Muscle of back (tissue), 11 donors: Measurements from ENCODE around the gene SH2D7. TPM values are rescaled to one million over a fixed set of nuclear protein-coding genes. Genes with fewer than 3 reads are reported as not detected.
A peak's percentile ranks its signal among the peaks of the same experiment; 100 is the strongest.

Experiments used
- DNase-seq, 3 donors: peaks; one replicate each; pipeline versions ENCODE4 v3.0.0 to v3.0.0-alpha.2; 2013
- polyA plus RNA-seq, 10 donors: library from polyadenylated mRNA; unstranded; fragments of 120-200 nt; gene quantifications; one replicate each; pipeline ENCODE4 v1.2.1, GENCODE V29; 2013; ENCODE audit not compliant: insufficient read length in 10 of 10

Gene SH2D7
- polyA plus RNA-seq, 10 donors = 0.07 to 0.21 (median 0.14) TPM

DNA sequence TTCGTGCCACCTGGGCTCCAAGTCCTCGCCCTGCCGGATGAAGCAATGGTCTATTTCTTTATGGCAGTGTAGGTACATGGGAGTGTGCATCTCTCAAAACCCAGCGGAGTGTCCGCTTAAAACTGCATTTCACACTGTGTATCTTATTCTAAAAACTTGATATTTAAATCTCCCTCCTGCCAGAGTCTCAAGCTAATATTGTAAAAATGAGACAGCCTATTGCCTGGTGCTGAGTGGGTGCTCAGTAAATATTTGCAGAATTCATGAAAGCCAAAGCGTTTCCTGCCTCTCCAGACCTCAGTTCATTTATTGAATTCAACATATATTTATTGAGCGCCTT is 14.5 kb upstream of the SH2D7 start:
- DNase-seq = no peak

DNA sequence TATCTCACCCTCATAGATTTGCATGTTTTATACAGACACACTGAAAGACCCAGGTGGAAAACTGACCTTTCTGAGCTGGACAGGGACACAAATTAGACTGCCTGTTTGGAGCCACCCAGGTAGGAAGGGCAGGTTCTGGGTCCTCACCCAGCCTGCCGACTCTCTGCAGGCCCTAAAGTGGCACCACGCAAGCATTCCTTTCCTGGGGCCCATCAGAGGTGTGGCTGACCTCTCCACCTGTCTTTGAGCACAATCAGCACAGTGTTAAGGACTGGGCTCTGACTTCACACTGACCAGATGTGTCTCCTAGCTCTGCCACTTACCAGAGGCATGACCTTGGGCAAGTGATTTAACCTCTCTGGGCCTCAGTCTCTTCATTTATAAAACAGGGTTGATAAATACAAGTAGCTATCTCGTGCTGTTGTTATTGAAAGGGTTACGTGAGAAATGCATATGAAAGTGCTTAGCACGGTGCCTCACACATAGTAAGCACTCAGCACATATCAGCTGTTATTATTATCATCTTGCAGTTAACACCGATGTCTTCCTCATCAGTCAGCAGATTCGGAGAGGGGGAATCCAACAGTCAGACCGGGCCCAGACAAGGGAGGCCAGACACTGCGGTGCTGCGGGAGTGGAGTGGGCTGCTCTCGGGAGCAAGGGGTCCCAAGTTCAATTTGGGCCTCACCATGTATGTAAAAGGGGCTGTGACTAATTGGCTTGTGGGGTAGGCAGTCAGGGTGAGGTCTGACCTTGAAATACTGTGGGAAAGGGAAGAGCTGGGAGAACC is 12.9 kb upstream of the SH2D7 start:
- DNase-seq = no peak

DNA sequence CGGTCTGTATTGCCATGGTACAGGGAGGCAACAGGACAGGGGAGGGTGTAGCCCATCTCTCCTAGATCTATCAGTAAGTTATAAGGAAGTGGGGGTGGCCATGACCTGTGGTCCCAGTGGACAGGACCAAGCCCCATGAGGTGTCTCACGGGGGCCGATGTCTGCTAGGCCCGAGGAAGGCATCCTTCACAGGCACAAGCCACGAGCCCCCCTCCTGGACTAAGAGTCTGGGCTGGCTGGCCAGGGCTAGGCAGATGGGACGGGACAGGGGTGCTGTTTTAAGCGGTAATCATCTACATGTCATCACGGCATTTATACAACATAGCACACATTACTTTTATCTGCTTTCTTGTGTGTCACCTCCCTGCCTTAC is 12.3 kb upstream of the SH2D7 start:
- DNase-seq = no peak

- DNase-seq = no peak
Measured at GRCh38 chr15:78082106-78082742, 10.1 kb upstream of the SH2D7 start.

DNA sequence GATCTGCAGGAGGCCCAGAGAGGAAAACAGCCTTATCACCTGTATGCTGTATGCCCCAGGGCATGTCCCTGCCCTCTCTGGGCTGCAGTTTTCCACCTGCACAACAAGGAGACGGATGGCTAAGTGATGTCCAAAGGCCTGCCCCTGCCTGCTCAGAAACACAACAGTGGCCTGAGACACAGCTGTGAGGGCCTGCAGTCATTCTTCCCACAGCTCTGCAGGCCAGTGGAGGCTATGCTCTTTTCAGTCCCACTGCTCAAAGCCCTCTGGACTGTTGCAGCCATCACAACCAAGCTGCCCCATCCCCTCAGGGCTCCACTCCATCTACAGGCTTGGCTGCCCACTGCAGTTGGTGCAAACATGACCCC is 9.6 kb upstream of the SH2D7 start:
- DNase-seq = no peak

- no peak for DNase-seq
Measured at GRCh38 chr15:78083186-78083585, 9.2 kb upstream of the SH2D7 start.

DNA sequence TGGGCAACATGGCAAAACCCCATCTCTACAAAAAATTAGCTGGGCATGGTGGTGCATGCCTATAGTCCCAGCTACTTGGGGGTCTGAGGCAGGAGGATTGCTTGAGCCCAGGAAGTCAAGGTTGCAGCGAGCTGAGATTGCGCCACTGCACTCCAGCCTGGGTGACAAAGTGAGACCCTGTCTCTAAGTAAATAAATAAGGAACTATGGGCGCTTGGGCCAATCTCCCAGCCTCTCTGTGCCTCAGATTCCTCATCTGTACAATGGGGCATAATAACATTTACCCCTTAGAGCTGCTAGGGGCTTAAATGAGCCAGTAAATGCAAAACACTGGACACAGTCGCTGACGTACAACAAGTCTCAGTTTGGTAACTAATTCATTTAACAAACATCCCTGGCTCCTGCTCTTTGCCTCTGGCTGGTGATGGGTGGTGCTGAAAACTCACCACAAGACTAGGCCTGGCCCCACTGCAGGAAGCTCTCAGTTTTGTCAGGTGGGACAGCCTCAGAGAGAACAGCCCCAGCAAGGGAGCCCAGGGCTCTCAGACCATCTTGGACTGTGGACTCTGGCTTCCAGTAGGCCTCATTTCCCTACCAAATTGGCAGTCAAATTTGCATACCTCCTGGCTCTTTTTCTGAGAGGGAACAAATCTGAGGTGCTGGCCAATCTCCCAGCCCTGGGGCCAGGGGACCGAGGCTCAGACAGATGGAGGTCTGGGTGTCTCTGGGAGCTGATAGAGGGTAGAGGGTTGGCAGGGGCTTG is 8.5 kb upstream of the SH2D7 start:
- peak in 1 of 3 donors; percentile 18 for DNase-seq

GRCh38 chr15:78084449-78084750 is 8.0 kb upstream of the SH2D7 start:
- peak in 1 of 3 donors; percentile 46 for DNase-seq

GRCh38 chr15:78085928-78086327 is 6.4 kb upstream of the SH2D7 start:
- peak; percentile 74 to 85 (median 83) for DNase-seq

DNA sequence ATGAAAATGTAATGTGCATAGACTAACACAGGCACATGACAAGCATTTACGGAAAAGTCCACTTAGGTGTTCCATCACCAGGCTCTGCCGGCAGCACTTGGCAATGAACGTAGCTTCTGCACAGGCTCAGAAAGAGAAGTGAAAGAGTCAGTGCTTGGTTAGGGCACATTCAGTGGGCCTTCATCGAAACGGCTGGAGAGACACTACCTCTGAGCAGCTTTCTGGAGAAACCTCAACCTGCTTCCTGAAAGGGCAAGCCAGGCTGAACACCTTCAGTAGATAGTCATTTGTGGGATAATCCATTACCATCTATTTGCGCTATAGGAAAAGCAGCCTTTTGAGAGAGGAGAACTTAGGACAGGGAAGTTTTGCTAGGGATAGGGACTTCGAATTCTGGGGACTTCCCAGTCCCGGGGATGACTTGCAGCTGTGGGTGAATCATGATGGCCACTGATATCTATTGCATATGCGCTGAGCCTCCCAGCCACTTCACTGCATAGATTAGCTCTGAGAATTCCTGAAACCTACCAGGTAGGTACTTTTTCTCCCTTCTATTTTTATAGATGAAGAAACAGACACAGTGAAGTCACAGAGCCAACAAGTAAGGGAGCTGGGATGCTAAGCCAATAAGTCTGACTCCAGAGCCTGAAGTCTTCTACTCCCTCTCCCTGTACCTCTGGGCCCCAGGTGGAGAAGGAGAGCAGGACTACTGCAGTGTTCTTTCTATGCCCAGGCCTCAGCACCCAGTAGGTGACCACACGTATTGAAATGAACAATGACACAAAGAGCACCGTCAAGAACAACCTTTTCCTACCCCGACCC is 4.2 kb upstream of the SH2D7 start:
- no peak for DNase-seq

DNA sequence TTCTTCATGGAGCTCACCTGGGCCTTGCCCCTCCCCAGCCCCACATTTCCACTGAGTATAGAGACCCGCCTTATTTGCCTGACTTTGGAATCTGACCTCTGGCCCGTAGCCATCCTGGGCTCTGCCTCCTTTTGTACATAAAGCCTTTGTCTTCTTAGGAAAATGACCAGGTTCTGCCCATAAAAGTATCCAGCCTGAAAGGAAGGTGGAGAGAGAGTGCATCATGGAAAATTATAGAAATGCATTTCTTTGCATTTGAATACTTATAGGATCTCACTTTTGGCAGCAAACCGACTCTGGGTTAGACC is 3.6 kb upstream of the SH2D7 start:
- DNase-seq = no peak

DNA sequence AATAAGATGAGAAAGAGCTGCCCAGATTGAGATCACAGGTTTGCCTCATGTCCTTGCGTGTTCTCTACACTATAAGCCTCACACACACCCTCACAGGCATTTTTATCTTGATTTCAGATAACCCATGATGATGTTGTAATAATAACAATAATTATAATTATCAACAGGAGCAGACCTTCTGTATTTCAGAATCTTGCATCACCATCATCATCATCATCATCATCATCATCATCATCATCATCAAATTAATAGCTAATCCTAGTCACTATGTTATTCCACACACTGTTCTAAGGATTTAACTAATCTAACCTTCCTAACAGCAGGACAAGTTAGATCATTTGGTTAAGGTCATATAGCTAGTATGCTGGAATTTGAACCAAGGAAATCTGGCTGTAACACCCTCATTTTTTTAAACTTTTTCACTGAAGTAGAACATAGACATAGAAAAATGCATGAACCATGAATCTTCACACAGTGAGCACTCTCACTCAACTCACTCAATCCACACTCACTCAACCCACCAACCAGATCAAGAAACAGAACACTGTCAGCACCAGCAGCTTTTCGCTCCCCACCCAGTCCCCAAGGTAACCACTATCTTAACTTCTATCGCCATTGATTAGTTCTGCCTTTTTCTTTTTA is 1.8 kb upstream of the SH2D7 start:
- DNase-seq = peak in 1 of 3 donors; percentile 15

DNA sequence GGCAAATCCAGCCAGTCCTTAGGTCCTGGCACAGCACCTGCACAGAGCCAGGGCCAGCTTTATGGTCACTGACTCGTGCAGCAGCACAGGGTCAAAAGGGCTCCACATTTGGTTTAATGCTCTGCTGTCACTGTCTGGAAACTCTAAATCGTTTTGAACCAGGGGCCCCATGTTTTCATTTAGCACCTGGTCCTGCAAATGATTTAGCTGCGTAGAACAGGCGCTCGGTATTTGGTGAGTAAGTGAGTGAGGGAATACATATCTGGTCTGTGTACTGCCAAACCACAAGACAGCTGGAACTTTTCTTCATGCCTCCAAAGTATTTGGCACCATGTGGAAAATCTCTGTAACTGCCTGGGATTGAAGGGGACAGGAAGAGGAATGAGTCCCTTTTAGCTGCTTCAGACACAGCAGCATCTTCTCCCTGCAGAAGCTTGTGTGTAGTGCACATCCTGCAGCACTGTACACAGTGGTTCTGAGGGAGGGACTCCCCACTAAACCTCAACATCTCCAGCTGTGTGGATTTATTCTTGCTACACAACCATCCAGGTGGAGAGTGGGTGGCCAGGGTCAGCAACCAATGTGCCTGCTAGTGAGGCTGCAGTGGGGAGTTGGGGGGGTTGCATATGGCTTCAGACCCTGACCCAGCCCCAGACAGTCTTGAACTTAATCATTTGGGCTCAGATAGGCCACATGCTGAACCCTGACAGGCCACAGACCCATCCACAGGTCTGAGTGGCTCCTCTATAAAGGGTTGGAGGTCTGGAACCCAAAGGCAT is 1.1 kb downstream of the SH2D7 start:
- peak; percentile 58 to 86 (median 80) for DNase-seq

- no peak for DNase-seq
Measured at GRCh38 chr15:78097667-78098066, 5.3 kb downstream of the SH2D7 start.

DNA sequence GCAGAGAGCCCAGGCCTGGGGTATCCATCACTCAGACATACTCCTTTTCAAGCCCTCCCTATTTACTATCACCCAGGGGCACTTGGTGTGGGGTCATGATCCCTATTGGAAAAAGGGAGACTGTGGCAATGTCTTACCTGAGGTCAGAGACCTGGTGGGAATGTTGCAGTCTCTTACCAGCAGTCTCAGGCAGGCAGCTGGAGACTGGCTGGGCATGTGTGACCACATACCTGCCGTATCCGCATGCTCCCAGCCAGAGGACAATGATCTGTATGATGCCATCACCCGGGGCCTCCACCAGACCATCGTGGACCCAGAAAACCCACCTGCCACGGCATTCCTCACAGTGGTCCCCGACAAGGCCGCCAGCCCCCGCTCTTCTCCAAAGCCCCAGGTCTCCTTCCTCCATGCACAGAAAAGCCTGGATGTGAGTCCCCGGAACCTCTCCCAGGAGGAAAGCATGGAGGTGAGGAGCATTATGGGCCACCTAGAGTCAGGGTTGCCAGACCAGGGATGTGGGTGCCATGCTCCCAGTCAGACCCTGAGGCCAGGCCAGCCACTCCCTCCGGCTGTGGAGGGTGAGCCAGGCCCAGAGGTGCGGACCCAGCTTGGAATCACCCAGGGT is 5.9 kb downstream of the SH2D7 start:
- DNase-seq = no peak

DNA sequence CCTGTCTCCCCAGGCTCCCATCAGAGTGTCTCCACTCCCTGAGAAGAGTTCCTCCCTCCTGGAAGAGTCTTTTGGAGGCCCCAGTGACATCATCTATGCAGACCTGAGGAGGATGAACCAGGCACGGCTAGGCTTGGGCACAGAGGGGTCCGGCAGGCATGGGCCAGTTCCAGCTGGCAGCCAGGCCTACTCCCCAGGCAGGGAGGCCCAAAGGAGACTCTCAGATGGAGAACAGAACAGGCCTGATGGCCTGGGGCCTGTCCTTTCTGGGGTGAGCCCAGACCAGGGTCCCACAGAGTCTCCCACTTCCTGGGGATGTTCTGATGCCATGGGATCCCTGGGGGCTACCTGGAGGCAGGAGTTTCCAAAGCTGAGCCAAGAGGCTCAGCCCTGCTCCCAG is 8.5 kb downstream of the SH2D7 start:
- DNase-seq = no peak

DNA sequence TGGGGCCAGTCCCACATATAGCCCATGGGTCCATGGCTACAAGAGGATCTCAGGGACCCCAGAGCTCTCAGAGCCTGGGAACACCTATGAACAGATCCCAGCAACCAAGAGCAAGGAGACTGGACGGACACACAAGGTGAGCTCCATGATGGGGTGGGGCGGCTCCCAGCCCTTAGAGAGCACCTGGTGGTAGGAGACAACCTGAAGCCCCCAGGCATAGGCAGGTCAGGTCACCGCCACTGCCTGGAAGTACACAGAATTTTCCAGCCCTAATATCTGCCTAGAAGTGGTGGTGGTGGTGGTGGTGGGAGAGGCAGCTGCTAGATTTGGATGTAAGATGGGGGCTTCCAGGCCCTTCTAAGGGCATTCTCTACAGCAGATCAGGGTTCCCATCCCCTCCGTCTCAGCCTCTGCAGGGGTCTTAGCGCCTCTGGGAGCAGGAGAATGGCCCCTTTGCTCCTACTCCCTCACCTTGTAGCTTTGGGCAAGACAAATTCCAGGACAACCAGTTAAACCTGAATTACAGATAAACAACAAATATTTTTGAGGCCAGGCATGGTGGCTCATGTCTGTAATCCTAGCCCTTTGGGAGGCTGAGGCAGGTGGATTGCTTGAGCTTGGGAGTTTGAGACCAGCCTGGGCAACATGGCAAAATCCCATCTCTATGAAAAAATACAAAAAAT is 9.2 kb downstream of the SH2D7 start:
- no peak for DNase-seq

GRCh38 chr15:78102211-78102610 is 9.8 kb downstream of the SH2D7 start:
- DNase-seq = no peak

- DNase-seq = no peak
Measured at GRCh38 chr15:78102741-78103140, 10.4 kb downstream of the SH2D7 start.
